Uterus (tissue), 2 donors: ENCODE data around the gene PYGB.

Experiments used
- POLR2A ChIP-seq, 2 donors: fragments of 450-650 bp; IDR thresholded peaks; one replicate each; pipeline ENCODE4 v1.6.1; 2016; ENCODE audit warnings: antibody characterized with exemption in 2 of 2, mild to moderate bottlenecking in 1 of 2, moderate library complexity in 1 of 2
- TF ChIP-seq, protein P1 (sequence below), 4 experiments: fragments of 200-600 bp in 2 of 4; fragments of 450-650 bp in 2 of 4; sonication (generic) in 2 of 4; IDR thresholded peaks; one replicate each; pipeline ENCODE4 v1.5.1; 2016 to 2019; ENCODE audit warnings: antibody characterized with exemption in 4 of 4, mild to moderate bottlenecking in 2 of 4, moderate library complexity in 1 of 4

GRCh38 chr20:25344634-25345033 is 96.7 kb downstream of the PYGB start:
- TF ChIP-seq, protein P1, sequence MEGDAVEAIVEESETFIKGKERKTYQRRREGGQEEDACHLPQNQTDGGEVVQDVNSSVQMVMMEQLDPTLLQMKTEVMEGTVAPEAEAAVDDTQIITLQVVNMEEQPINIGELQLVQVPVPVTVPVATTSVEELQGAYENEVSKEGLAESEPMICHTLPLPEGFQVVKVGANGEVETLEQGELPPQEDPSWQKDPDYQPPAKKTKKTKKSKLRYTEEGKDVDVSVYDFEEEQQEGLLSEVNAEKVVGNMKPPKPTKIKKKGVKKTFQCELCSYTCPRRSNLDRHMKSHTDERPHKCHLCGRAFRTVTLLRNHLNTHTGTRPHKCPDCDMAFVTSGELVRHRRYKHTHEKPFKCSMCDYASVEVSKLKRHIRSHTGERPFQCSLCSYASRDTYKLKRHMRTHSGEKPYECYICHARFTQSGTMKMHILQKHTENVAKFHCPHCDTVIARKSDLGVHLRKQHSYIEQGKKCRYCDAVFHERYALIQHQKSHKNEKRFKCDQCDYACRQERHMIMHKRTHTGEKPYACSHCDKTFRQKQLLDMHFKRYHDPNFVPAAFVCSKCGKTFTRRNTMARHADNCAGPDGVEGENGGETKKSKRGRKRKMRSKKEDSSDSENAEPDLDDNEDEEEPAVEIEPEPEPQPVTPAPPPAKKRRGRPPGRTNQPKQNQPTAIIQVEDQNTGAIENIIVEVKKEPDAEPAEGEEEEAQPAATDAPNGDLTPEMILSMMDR (IDR thresholded peaks at IDR 0.05), result no peak
- no peak for TF ChIP-seq POLR2A (IDR thresholded peaks at IDR 0.05)
